NCI-H748 (cell line): ENCODE measurements around the gene TSPAN6.

Experiments
- DNase-seq: peaks from one replicate; lab custom pipeline; 2025; ENCODE audit not compliant: unreplicated experiment; lab: John Stamatoyannopoulos, UW

Gene TSPAN6, protein sequence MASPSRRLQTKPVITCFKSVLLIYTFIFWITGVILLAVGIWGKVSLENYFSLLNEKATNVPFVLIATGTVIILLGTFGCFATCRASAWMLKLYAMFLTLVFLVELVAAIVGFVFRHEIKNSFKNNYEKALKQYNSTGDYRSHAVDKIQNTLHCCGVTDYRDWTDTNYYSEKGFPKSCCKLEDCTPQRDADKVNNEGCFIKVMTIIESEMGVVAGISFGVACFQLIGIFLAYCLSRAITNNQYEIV

GRCh38 chrX:100636321-100636991 lies at the start of gene TSPAN6:
TSS of gene TSPAN6 (minus strand) at chrX:100636806. CDS start at chrX:100636694, 112 bp downstream.
- peak; percentile 92 for DNase-seq

DNA sequence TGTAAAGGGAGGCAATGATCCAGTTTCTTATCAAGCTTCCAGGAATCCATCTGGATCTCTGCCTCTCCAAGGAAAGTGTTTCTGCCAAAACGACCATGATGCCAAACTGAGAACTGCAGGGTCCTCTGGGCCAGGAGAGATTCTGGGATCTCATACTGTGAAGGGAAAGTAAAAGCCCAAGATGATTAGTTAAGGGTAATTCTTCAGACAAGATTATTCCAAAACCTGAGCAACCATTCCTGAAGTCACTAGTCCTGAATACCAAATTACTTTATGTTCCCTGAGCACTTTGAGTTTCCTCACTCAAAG lies 49.3 kb upstream of the TSPAN6 start:
- no peak for DNase-seq

- peak; percentile 68 for DNase-seq
Measured at GRCh38 chrX:100685284-100685996, 48.8 kb upstream of the TSPAN6 start.

GRCh38 chrX:100682939-100683338 lies 46.3 kb upstream of the TSPAN6 start:
- no peak for DNase-seq

DNA sequence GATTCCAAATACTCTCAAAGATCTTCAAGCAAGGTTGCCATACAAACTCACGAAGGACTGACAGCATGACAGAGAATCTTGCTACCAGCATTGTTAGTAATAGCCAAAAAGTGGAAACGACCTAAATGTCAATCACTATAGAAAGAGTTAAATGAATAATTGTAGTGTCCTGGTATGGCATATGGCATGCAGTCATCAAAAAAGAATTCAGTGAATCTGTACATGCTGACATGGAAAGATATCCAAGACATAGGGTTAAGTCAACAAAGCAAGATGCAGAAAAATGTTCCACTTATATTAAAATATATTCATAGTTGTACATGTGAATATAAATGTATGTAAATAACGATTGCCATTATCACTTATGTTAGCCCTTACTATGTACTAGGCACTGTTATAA lies 45.0 kb upstream of the TSPAN6 start:
- no peak for DNase-seq

- no peak for DNase-seq
Measured at GRCh38 chrX:100680756-100681155, 44.1 kb upstream of the TSPAN6 start.

DNA sequence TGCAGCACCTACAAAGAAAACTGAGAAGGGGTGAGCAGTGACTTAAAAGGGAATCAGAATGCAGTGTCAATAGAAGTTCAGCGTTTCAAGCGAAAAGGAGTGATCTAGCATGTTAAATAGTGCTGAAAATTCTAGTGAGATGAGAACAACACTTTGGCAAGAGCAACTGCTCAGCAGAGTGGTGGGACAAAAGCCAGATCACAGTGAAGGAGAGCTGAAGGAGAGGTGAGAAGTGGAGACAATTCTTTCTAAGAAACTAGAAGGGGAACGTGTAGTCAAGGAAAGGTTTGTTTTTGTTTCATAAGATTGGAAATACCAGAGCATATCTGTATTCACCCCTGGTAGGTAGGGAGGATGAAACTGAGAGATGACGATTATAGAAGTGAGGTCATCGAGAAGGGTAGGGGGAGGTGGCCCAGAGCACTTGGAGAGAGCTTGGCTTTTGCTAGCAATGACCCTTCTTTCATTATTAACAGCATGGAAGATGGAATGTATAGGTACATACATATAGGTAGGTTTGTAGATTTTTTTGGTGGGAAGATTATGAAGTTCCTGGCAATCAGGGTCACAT lies 41.1 kb upstream of the TSPAN6 start:
- DNase-seq: no peak

DNA sequence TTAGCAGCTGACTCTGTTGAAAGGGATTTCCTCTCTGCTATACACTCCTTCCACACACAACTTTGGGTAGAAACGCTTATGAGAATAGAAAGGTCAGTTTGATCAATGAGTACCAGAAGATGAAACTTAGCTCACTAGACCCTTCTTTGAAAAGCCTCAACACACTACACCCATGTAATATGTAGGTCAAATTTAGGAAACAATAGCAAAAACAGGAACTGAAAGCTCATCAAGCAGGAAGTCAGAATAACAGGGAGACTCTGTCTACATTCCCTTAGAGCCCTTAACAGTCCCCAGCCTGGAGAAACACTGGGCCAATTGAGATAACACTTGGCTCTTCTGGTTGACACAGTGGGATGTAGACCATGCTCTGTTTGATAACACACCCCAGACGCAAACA lies 38.1 kb upstream of the TSPAN6 start:
- DNase-seq: no peak

DNA sequence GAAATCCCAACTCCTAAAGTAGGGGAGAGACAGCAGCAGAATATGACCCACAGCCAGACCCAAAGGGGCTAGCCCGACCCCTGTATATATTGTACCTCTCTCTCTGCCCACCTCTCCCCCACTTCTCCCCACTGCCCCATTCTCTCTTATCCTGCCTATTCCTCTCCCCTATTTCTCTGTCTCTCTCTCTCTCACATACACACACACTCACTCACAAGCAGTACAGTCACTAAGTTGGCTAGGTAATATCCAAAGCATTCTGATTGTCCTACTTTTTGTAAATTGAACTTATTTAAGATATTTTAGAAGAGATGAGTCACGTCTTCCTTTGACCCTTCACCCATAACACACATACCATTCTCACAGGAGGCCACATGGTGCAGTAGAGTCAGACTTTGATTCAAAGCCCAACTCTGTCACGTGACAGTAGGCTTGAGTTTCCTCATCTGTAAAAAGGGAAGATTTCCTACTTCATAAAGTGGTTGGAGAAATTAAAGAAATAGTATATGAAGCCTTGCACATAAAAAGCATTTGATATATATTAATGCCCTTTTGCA lies 36.9 kb upstream of the TSPAN6 start:
- no peak for DNase-seq

GRCh38 chrX:100672966-100673365 lies 36.4 kb upstream of the TSPAN6 start:
- no peak for DNase-seq

DNA sequence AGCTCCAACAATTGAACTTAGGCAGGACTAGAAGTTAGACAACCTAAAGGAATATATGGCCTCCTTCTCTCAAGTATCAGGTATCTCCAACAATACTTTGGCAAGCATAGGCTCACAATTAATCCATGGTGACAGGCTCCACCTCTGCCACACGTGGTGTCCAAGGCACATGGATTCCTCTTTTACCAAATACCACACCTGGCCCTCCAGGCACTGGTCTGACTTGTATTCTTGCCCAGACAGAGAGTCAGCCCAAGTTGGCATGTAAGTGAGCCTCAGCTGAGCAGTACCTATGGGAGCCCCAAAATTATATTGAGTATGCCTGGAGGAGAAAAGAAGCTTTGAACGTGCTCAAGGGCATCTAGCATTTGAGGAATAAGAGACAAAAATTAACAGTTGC lies 27.0 kb upstream of the TSPAN6 start:
- DNase-seq: peak; percentile 4

GRCh38 chrX:100662796-100663195 lies 26.2 kb upstream of the TSPAN6 start:
- no peak for DNase-seq

DNA sequence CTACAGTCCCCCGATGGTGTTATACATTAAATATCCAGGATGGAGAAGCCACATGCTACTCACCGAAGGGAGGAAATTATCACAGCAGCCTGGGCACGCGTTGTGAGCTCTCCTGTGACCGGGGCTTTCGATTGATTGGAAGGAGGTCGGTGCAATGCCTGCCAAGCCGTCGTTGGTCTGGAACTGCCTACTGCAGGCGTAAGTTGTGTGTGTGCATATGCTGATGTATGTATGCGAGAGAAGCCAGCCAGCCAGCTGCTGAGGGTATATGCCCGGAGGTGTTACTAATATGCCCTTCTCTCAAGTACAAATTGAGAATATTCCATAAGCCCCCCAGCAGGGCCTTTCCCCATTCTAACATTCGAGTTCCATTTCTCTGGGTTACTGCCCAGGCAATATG lies 25.6 kb upstream of the TSPAN6 start:
- no peak for DNase-seq

- DNase-seq: no peak
Measured at GRCh38 chrX:100659431-100660137, 23.0 kb upstream of the TSPAN6 start.

- no peak for DNase-seq
Measured at GRCh38 chrX:100658941-100659381, 22.4 kb upstream of the TSPAN6 start.

GRCh38 chrX:100654261-100654660 lies 17.7 kb upstream of the TSPAN6 start:
- DNase-seq: peak; percentile 44

DNA sequence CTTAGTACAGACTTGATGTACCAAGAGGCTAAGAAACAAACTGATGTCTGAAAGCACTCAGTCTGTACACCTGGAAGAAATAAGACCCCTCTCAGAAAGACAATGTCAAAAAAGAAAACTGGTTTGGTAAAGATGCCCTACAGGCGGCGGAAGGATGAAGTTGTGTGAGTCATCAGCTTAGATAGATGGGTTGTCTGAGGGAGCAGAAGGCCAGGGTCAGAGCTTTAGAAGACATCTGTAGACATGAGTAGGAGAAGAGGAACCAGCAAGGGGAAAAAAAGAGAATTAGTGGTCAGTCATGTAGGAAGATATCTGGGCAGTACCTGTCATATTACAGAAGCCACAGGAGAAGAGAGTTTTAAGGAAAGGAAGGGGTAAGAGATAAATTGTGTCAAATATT lies 15.7 kb upstream of the TSPAN6 start:
- no peak for DNase-seq

GRCh38 chrX:100650841-100651240 lies 14.2 kb upstream of the TSPAN6 start:
- DNase-seq: no peak

GRCh38 chrX:100649550-100650356 lies 13.1 kb upstream of the TSPAN6 start:
- peak; percentile 2 for DNase-seq
